Astrocyte (in vitro differentiated cells and primary cell): ENCODE measurements around the gene DCLRE1C.

Source experiments
- CTCF ChIP-seq: IDR thresholded peaks from 2 replicates; pipeline ENCODE4 v1.5.1; 2011; ENCODE audit warnings: low read depth, mild to moderate bottlenecking, inconsistent platforms, low read length, moderate library complexity; ENCODE audit not compliant: insufficient read depth
- EZH2 ChIP-seq: IDR thresholded peaks from 2 replicates; pipeline ENCODE4 v1.6.1; 2012; ENCODE audit warnings: mild to moderate bottlenecking, low read length, inconsistent platforms; ENCODE audit not compliant: insufficient read depth

GRCh38 chr10:14904316-14904732 is 49.6 kb downstream of the DCLRE1C start:
- TF ChIP-seq CTCF (peak; percentile 56), EZH2 (no peak)
